B cell (primary cell): ENCODE measurements around the gene CAPN11. TPM values are rescaled to one million over a fixed set of nuclear protein-coding genes. Genes with fewer than 3 reads are reported as not detected.

Experiments
- ATAC-seq: fragments of 200-7000 bp; cut with Tn5 transposase; one replicate; pipeline ENCODE4 v1.10.0; 2021; ENCODE audit warnings: low read depth, mild to moderate bottlenecking, moderate number of reproducible peaks, moderate library complexity
- CTCF ChIA-PET: fragments of 350-600 bp; sonication (Branson Sonifier 250); formaldehyde crosslinking; loops from one replicate; lab custom pipeline; 2021; ENCODE audit warnings: antibody characterized with exemption, inconsistent platforms; lab: Charles Lee
- POLR2A ChIA-PET: fragments of 350-600 bp; sonication (Branson Sonifier 250); formaldehyde crosslinking; loops from one replicate; lab custom pipeline; 2021; ENCODE audit warnings: antibody characterized with exemption; lab: Charles Lee
- DNase-seq: peaks from one replicate; pipeline ENCODE4 v3.0.0; 2013
- H2AFZ ChIP-seq: 2 replicates; pipeline ENCODE4 v1.6.1; 2012; ENCODE audit warnings: mild to moderate bottlenecking, low read depth, low read length; ENCODE audit not compliant: insufficient read depth, poor library complexity, severe bottlenecking
- H3K27ac ChIP-seq, 2 donors: 1 replicate in 1 of 2; 2 replicates in 1 of 2; pipeline ENCODE4 v1.5.1; 2012 to 2013; ENCODE audit warnings: low read length in 2 of 2, mild to moderate bottlenecking in 2 of 2, moderate library complexity in 1 of 2
- H3K27me3 ChIP-seq, 4 experiments: fragments of 200-600 bp in 1 of 4; sonication (generic) in 1 of 4; replicated peaks in 1 of 4; 1 replicate in 2 of 4; 2 replicates in 2 of 4; pipeline versions ENCODE4 v1.6.1 to v1.7.0; 2013 to 2016; ENCODE audit warnings: low read length in 3 of 4, mild to moderate bottlenecking in 2 of 4, mixed read lengths in 1 of 4, moderate library complexity in 1 of 4; ENCODE audit not compliant: insufficient read depth in 4 of 4, control insufficient read depth in 3 of 4; ENCODE audit errors: control extremely low read depth in 1 of 4
- H3K36me3 ChIP-seq, 2 experiments: replicated peaks in 1 of 2; 1 replicate in 1 of 2; 2 replicates in 1 of 2; pipeline versions ENCODE4 v1.6.1 to v1.7.1; 2013; ENCODE audit warnings: low read length in 1 of 2; ENCODE audit not compliant: insufficient read depth in 2 of 2, control insufficient read depth in 1 of 2; ENCODE audit errors: control extremely low read depth in 1 of 2, extremely low read depth in 1 of 2
- H3K4me1 ChIP-seq, 2 donors: fragments of 200-600 bp in 1 of 2; sonication (generic) in 1 of 2; 1 replicate in 1 of 2; 2 replicates in 1 of 2; pipeline versions ENCODE4 v1.5.1 to v1.6.1; 2013 to 2017; ENCODE audit warnings: low read length in 2 of 2; ENCODE audit not compliant: control insufficient read depth in 2 of 2, insufficient read depth in 2 of 2
- H3K4me2 ChIP-seq: replicated peaks from 2 replicates; pipeline ENCODE3; 2012; ENCODE audit warnings: mild to moderate bottlenecking, low read depth, low read length; ENCODE audit not compliant: poor library complexity, severe bottlenecking
- H3K4me3 ChIP-seq, 5 experiments: fragments of 200-600 bp in 1 of 5; sonication (generic) in 1 of 5; 1 replicate in 3 of 5; 2 replicates in 2 of 5; pipeline versions ENCODE4 v1.5.1 to v1.7.0; 2011 to 2016; ENCODE audit warnings: low read length in 4 of 5, mild to moderate bottlenecking in 4 of 5, low read depth in 2 of 5, control low read depth in 1 of 5, moderate library complexity in 1 of 5; ENCODE audit not compliant: insufficient read depth in 1 of 5; ENCODE audit errors: control extremely low read depth in 1 of 5, extremely low read depth in 1 of 5
- H3K79me2 ChIP-seq: fragments of 200-600 bp; sonication (generic); one replicate; pipeline ENCODE4 v1.6.0; 2016; ENCODE audit warnings: low read length; ENCODE audit not compliant: control insufficient read depth, insufficient read depth
- H3K9ac ChIP-seq: fragments of 200-600 bp; sonication (generic); 2 replicates; pipeline ENCODE4 v1.6.1; 2017; ENCODE audit warnings: mild to moderate bottlenecking, low read length, moderate library complexity
- H3K9me3 ChIP-seq, 3 donors: one replicate each; pipeline versions ENCODE4 v1.6.1 to v1.7.1; 2013; ENCODE audit warnings: low read length in 2 of 3; ENCODE audit not compliant: control insufficient read depth in 2 of 3, insufficient read depth in 1 of 3; ENCODE audit errors: control extremely low read depth in 1 of 3
- H4K20me1 ChIP-seq: 2 replicates; pipeline ENCODE4 v1.6.0; 2012; ENCODE audit warnings: mild to moderate bottlenecking, low read length; ENCODE audit not compliant: insufficient read depth, control insufficient read depth, poor library complexity, severe bottlenecking
- H3K27ac Mint-ChIP-seq: one replicate; pipeline ENCODE4 v1.8.0; 2021; ENCODE audit warnings: mixed read lengths
- H3K27me3 Mint-ChIP-seq: one replicate; pipeline ENCODE4 v1.8.0; 2021; ENCODE audit warnings: mixed read lengths
- H3K4me1 Mint-ChIP-seq: one replicate; pipeline ENCODE4 v1.8.0; 2021; ENCODE audit warnings: mixed read lengths
- H3K4me3 Mint-ChIP-seq: one replicate; pipeline ENCODE4 v1.8.0; 2021; ENCODE audit warnings: mixed read lengths
- H3K9me3 Mint-ChIP-seq: one replicate; pipeline ENCODE4 v1.8.0; 2022; ENCODE audit warnings: mixed read lengths; ENCODE audit not compliant: insufficient read depth
- CTCF ChIP-seq: fragments of 200-600 bp; IDR thresholded peaks from one replicate; pipeline ENCODE4 v1.8.0; 2022; ENCODE audit warnings: antibody characterized with exemption, mild to moderate bottlenecking
- EZH2 ChIP-seq: IDR thresholded peaks from 2 replicates; pipeline ENCODE4 v1.6.1; 2012; ENCODE audit warnings: borderline replicate concordance, low read depth, mild to moderate bottlenecking, moderate library complexity, low read length; ENCODE audit not compliant: insufficient read depth, poor library complexity, severe bottlenecking
- WGBS: methylation state at CpG from one replicate; pipeline ENCODE4 v1.1.5; 2013; ENCODE audit warnings: missing lambda C conversion rate; ENCODE audit not compliant: insufficient coverage; 5-methylcytosine and 5-hydroxymethylcytosine counted together
- intact Hi-C: fragments of 100-400 bp; cut with micrococcal nuclease; formaldehyde crosslinking; loops from one replicate; pipeline ENCODE4 v1.10.0; 2022
- polyA plus RNA-seq: library from polyadenylated mRNA; depleted of rRNA; stranded (reverse); fragments of >200 nt; gene quantifications from 2 replicates; pipeline ENCODE4 v1.2.3, GENCODE V29; 2012
- total RNA-seq, 2 donors: library from RNA; stranded (reverse); fragments of 120-200 nt in 1 of 2; gene quantifications; 1 replicate in 1 of 2; 2 replicates in 1 of 2; pipeline versions ENCODE4 v1.2.3 to v1.2.4, GENCODE V29; 2013 to 2022

Gene CAPN11
- total and polyA plus RNA-seq, 2 donors (not counting 1 experiment from before 2014, with no cell fraction given): not detected

- WGBS: 44% methylated on average over 3 of the region's 3 CpGs
- H4K20me1 ChIP-seq: no peaks in the 10 kb centered on the region
- CTCF ChIA-PET: interaction anchor here (0.6 to 1.1 kb wide), 2 partner anchors 20 to 155 kb away, joined by 3 to 4 read pairs; no protein-coding TSS in a partner anchor
Observed at GRCh38 chr6:44201200-44201599, 42.6 kb downstream of the CAPN11 start.

More at GRCh38 chr6:44201200-44201599, 42.6 kb downstream of the CAPN11 start:
- H3K9me3 ChIP-seq: no peaks in the 10 kb centered on the region
- Mint-ChIP-seq H3K4me3 (no peak overlapping the region), H3K27me3 (peaks cover 5% of the 10 kb centered on the region), H3K9me3 (no peaks in the 10 kb centered on the region), H3K27ac (no peak overlapping the region), H3K4me1 (no peaks in the 10 kb centered on the region)
- intact Hi-C loops: no loop called here
- no peaks in the 10 kb centered on the region for H3K79me2 ChIP-seq
- H3K27ac ChIP-seq: no peak overlapping the region
- no peak for DNase-seq
- H3K4me1 ChIP-seq: no peaks in the 10 kb centered on the region
- TF ChIP-seq EZH2 (no peak), CTCF (no peak)
- POLR2A ChIA-PET: no interaction called here
- ATAC-seq: no peak
- H3K9ac ChIP-seq: no peak overlapping the region
- H3K27me3 ChIP-seq: no peaks in the 10 kb centered on the region
- no peak overlapping the region for H3K4me2 ChIP-seq
- H3K4me3 ChIP-seq: no peak overlapping the region
- H3K36me3 ChIP-seq: no peaks in the 10 kb centered on the region
- no peak overlapping the region for H2AFZ ChIP-seq
